HepG2 (cell line): ENCODE data around the gene RBM23. TPM values are rescaled to one million over a fixed set of nuclear protein-coding genes. Genes with fewer than 3 reads are reported as not detected.

Source experiments
- CENPT ChIP-seq: sonication (generic); formaldehyde crosslinking; IDR thresholded peaks from 2 replicates; pipeline ENCODE4 v1.8.0; 2022; ENCODE audit warnings: low read depth, mild to moderate bottlenecking, moderate library complexity, missing genetic modification reagents
- MAFK ChIP-seq, 2 experiments: IDR thresholded peaks in 1 of 2; conservative IDR thresholded peaks in 1 of 2; 2 replicates each; pipeline ENCODE4 v1.6.1; 2011; ENCODE audit warnings: improper control_type of control experiment in 2 of 2, low read length in 2 of 2
- MBD4 ChIP-seq: IDR thresholded peaks from 2 replicates; pipeline ENCODE4 v1.6.1; 2012; ENCODE audit warnings: low read length, inconsistent platforms, borderline replicate concordance
- MEIS2 ChIP-seq: sonication (generic); formaldehyde crosslinking; IDR thresholded peaks from 2 replicates; pipeline ENCODE4 v1.9.0; 2021; ENCODE audit warnings: mild to moderate bottlenecking, missing genetic modification reagents
- MIER2 ChIP-seq: IDR thresholded peaks from 2 replicates; pipeline ENCODE4 v1.6.1; 2016; ENCODE audit warnings: missing biosample characterization, missing genetic modification reagents
- NFE2L1 ChIP-seq: sonication (generic); formaldehyde crosslinking; IDR thresholded peaks from 2 replicates; pipeline ENCODE4 v1.4.0; 2020; ENCODE audit warnings: missing genetic modification reagents, mild to moderate bottlenecking, borderline replicate concordance
- NR1H2 ChIP-seq: sonication (generic); formaldehyde crosslinking; IDR thresholded peaks from 2 replicates; pipeline ENCODE4 v1.8.1; 2022; ENCODE audit warnings: low read depth, missing genetic modification reagents, borderline replicate concordance
- PCBP2 ChIP-seq: fragments of 200-400 bp; formaldehyde crosslinking; optimal IDR thresholded peaks from 2 replicates; pipeline ENCODE3; 2018; ENCODE audit warnings: low read length, low read depth; ENCODE audit not compliant: poor library complexity, severe bottlenecking
- PHF5A ChIP-seq: IDR thresholded peaks from one replicate; pipeline ENCODE4 v1.6.1; 2018; ENCODE audit warnings: low read depth, missing genetic modification reagents; ENCODE audit not compliant: unreplicated experiment
- SCMH1 ChIP-seq: sonication (generic); formaldehyde crosslinking; IDR thresholded peaks from 2 replicates; pipeline ENCODE4 v1.9.0; 2021; ENCODE audit warnings: missing genetic modification reagents, mild to moderate bottlenecking, borderline replicate concordance
- SIN3A ChIP-seq: IDR thresholded peaks from 2 replicates; pipeline ENCODE4 v1.6.1; 2011; ENCODE audit warnings: low read depth, mild to moderate bottlenecking, control low read depth, low read length, borderline replicate concordance
- SP5 ChIP-seq: IDR thresholded peaks from 2 replicates; pipeline ENCODE4 v1.6.1; 2016; ENCODE audit warnings: low read depth, borderline replicate concordance
- TBX2 ChIP-seq: sonication (generic); formaldehyde crosslinking; IDR thresholded peaks from 2 replicates; pipeline ENCODE4 v1.5.0; 2020; ENCODE audit warnings: missing genetic modification reagents, mild to moderate bottlenecking, borderline replicate concordance
- ZBTB3 ChIP-seq: sonication (generic); formaldehyde crosslinking; IDR thresholded peaks from 2 replicates; pipeline ENCODE4 v1.4.0; 2020; ENCODE audit warnings: low read depth, mild to moderate bottlenecking, moderate library complexity, missing genetic modification reagents, borderline replicate concordance
- ZKSCAN1 ChIP-seq: fragments of 150-350 bp; IDR thresholded peaks from 2 replicates; pipeline ENCODE4 v1.6.1; 2014; ENCODE audit warnings: low read length
- ZNF260 ChIP-seq: sonication (generic); formaldehyde crosslinking; IDR thresholded peaks from 2 replicates; pipeline ENCODE4 v1.4.0; 2020; ENCODE audit warnings: missing genetic modification reagents, low read depth, mild to moderate bottlenecking, borderline replicate concordance
- ZNF44 ChIP-seq: sonication (generic); formaldehyde crosslinking; IDR thresholded peaks from 2 replicates; pipeline ENCODE4 v1.5.1; 2020; ENCODE audit warnings: mild to moderate bottlenecking, missing genetic modification reagents
- ZNF513 ChIP-seq: sonication (generic); formaldehyde crosslinking; conservative IDR thresholded peaks from 2 replicates; pipeline ENCODE4 v1.5.0; 2020; ENCODE audit warnings: missing genetic modification reagents
- polyA plus RNA-seq, 8 experiments: library from polyadenylated mRNA; depleted of rRNA in 3 of 8; stranded (reverse) in 7 of 8; unstranded in 1 of 8; fragments of >200 nt; fragmentation: Illumina TruSeq in 4 of 8; extraction: Trizol in 4 of 8; gene quantifications; 2 replicates each; pipeline versions ENCODE4 v1.2.1 to v1.2.3, GENCODE V29; 2011 to 2016; ENCODE audit warnings: low read depth in 4 of 8, missing spikeins in 1 of 8, mixed read lengths in 1 of 8; ENCODE audit not compliant: insufficient read depth in 1 of 8
- total RNA-seq, 5 experiments: library from RNA; depleted of rRNA; stranded (reverse); fragments of >200 nt; fragmentation: Illumina TruSeq; extraction: Trizol; gene quantifications; 2 replicates each; pipeline ENCODE4 v1.2.3, GENCODE V29; 2016; ENCODE audit warnings: low read depth in 1 of 5
- TF ChIP-seq, protein P1 (sequence below): sonication (generic); formaldehyde crosslinking; IDR thresholded peaks from 2 replicates; pipeline ENCODE4 v1.5.1; 2020; ENCODE audit warnings: mild to moderate bottlenecking, missing genetic modification reagents, moderate library complexity
- TF ChIP-seq, protein P2 (sequence below): sonication (generic); formaldehyde crosslinking; IDR thresholded peaks from 2 replicates; pipeline ENCODE4 v1.8.1; 2023; ENCODE audit warnings: missing genetic modification reagents, inconsistent platforms, borderline replicate concordance
- TF ChIP-seq, protein P3 (sequence below): sonication (generic); formaldehyde crosslinking; IDR thresholded peaks from 2 replicates; pipeline ENCODE4 v1.8.1; 2023; ENCODE audit warnings: mild to moderate bottlenecking, missing genetic modification reagents

RBM23 gene
- total and polyA plus RNA-seq, 2 of the 13 experiments (the other 11 are each of a cell fraction or from before 2014, with no cell fraction given): 1.5 to 2.1 TPM

GRCh38 chr14:22966783-22967269 lies 47.9 kb upstream of the RBM23 start (continued):
- TF ChIP-seq ZNF44 (CRISPR knock-in tag): no peak
- TF ChIP-seq, protein P1, sequence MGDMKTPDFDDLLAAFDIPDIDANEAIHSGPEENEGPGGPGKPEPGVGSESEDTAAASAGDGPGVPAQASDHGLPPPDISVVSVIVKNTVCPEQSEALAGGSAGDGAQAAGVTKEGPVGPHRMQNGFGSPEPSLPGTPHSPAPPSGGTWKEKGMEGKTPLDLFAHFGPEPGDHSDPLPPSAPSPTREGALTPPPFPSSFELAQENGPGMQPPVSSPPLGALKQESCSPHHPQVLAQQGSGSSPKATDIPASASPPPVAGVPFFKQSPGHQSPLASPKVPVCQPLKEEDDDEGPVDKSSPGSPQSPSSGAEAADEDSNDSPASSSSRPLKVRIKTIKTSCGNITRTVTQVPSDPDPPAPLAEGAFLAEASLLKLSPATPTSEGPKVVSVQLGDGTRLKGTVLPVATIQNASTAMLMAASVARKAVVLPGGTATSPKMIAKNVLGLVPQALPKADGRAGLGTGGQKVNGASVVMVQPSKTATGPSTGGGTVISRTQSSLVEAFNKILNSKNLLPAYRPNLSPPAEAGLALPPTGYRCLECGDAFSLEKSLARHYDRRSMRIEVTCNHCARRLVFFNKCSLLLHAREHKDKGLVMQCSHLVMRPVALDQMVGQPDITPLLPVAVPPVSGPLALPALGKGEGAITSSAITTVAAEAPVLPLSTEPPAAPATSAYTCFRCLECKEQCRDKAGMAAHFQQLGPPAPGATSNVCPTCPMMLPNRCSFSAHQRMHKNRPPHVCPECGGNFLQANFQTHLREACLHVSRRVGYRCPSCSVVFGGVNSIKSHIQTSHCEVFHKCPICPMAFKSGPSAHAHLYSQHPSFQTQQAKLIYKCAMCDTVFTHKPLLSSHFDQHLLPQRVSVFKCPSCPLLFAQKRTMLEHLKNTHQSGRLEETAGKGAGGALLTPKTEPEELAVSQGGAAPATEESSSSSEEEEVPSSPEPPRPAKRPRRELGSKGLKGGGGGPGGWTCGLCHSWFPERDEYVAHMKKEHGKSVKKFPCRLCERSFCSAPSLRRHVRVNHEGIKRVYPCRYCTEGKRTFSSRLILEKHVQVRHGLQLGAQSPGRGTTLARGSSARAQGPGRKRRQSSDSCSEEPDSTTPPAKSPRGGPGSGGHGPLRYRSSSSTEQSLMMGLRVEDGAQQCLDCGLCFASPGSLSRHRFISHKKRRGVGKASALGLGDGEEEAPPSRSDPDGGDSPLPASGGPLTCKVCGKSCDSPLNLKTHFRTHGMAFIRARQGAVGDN (CRISPR knock-in tag): no peak
- TF ChIP-seq PCBP2: no peak
- no peak for TF ChIP-seq ZNF513 (CRISPR knock-in tag)
- TF ChIP-seq NFE2L1: no peak
- TF ChIP-seq TBX2 (CRISPR knock-in tag): no peak
- no peak for TF ChIP-seq CENPT (CRISPR knock-in tag)
- TF ChIP-seq, protein P2, sequence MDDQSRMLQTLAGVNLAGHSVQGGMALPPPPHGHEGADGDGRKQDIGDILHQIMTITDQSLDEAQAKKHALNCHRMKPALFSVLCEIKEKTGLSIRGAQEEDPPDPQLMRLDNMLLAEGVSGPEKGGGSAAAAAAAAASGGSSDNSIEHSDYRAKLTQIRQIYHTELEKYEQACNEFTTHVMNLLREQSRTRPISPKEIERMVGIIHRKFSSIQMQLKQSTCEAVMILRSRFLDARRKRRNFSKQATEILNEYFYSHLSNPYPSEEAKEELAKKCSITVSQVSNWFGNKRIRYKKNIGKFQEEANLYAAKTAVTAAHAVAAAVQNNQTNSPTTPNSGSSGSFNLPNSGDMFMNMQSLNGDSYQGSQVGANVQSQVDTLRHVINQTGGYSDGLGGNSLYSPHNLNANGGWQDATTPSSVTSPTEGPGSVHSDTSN: no peak
- no peak; the same call in 1 of the 2 replicates for TF ChIP-seq MBD4
- TF ChIP-seq ZBTB3 (CRISPR knock-in tag): no peak
- no peak for TF ChIP-seq PHF5A
- 0 out of 2 replicates have a peak, but pooled peaks have one; percentile 34 for TF ChIP-seq NR1H2 (CRISPR knock-in tag)
- no peak for TF ChIP-seq SP5 (CRISPR knock-in tag)
- no peak for TF ChIP-seq SIN3A
- no peak for TF ChIP-seq MIER2 (CRISPR knock-in tag)
- TF ChIP-seq, protein P3, sequence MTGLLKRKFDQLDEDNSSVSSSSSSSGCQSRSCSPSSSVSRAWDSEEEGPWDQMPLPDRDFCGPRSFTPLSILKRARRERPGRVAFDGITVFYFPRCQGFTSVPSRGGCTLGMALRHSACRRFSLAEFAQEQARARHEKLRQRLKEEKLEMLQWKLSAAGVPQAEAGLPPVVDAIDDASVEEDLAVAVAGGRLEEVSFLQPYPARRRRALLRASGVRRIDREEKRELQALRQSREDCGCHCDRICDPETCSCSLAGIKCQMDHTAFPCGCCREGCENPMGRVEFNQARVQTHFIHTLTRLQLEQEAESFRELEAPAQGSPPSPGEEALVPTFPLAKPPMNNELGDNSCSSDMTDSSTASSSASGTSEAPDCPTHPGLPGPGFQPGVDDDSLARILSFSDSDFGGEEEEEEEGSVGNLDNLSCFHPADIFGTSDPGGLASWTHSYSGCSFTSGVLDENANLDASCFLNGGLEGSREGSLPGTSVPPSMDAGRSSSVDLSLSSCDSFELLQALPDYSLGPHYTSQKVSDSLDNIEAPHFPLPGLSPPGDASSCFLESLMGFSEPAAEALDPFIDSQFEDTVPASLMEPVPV (CRISPR knock-in tag): 0 out of 2 replicates have a peak, but pooled peaks have one; percentile 44
- TF ChIP-seq ZNF260: no peak
- no peak for TF ChIP-seq MAFK (conservative IDR thresholded peaks at IDR 0.05 in 1 of 2, IDR thresholded peaks at IDR 0.05 in 1 of 2; ENCODE audit: low read length in 2 of 2)
- TF ChIP-seq MEIS2 (CRISPR knock-in tag): no peak
- TF ChIP-seq ZKSCAN1: no peak
- TF ChIP-seq SCMH1 (CRISPR knock-in tag): no peak
